ENCODE measurements around the gene DAAM1.

Gene DAAM1

DNA sequence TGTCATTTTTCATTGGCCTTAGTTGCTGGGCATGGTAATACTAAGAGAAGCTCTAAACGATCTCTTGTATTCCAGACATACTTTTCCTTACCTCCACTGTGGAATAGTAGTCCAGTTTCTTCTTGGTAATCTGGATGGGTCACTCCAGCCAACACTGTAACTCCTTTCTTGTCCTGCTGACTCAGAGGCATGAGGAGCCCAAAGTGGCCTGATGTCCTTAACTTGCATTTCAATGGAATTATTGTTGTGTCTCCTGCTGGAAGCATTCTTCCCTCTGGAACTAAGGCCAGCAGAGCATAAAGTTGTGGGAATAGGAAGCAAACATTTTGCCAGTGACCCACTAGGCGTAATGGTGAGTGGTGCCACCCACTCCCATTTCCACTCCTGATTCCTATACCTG, 33.1 kb downstream of the DAAM1 start:
- DNase-seq (no peak), ATAC-seq (no peak)

DNA sequence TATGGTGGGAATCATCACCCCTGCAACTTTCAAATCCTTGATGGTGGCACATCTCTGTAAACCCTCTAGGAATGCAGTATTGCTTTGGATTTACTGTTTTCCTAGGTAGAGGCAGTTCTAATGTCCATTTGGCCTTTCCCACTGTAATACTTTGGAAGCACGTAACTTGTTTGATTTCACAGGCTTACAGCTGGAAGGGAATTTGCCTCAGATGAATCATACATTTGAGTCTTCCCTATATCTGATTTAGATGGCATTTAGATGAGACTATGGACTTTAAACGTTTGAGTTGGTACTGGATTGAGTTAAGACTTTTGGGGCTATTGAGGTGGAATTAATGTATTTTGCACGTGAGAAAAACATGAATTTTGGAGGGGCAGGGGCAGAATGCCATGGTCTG, 35.9 kb downstream of the DAAM1 start:
- no peak for ATAC-seq
- DNase-seq: no peak

DNA sequence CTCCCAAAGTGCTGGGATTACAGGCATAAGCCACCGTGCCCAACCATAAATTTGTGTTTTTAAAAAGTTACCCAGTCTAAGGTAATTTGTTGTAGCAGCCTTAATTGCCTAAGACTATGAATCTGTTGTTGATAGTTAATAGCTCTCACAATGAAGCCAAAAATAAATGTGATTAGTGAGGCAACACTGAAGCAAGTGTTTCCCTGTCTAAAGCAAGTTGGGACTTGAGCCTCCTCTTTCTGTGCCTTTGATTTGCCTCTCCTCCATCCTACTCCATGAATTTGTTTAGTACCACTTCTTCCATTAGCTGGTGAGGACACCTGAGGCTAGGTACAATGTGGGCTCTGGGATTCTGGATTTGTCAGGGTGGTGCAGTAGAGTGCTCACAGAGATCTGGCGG, 36.8 kb downstream of the DAAM1 start:
- ATAC-seq: no peak
- DNase-seq: no peak

DNA sequence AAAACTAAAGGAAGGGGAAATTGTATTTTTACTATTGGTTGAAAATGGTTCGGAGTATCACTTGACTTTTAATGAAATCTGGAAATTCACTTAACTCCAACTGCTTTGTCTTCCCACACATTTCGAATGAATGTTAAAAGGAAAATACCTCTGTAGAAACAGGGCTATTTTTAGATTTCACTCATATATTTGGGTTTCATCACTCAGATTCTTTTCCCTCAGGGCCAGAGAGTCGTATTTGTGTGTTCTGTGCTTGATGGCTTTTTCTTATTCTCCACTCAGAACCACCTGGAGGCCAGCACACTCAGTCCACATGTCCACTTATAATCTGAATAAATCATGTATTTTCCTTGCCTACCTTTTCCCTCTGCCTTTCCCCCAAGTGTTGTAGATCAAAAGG, 40.0 kb downstream of the DAAM1 start:
- DNase-seq (no peak), ATAC-seq (no peak)

DNA sequence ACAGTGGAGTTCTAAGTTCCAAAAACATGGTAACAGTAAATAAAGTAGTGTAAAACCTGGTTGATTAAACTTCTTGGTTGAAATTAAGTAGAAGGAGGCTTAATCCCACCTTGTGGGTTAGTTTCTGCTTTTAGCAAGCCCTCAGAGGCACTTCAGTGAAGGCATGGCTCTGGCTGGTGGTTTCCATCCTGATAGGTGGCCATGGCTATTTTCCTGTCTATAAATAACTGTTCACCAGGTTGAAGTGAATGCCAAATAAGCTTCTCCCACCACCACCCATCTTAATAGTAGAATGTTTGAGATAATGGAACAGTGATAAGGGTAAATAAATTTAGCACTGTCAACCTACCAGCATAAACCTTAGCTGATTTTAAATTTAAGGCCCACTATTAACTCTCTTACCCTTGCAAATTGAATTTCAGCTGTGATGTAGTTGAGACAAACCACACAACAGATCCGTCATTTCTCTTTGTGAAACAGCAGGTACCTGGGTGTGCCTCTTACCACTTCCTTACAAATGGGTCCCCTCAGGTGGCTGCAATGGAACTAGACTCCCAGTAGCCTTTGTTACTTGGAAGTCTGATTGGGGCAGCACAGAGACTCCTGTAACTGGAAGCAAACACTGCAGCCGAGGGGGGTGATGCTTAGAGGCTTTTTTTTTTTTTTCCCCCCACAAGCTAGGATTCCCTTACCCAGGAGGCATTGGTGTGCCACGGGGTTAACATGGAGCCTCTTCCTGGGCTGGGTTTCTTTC, 41.4 kb downstream of the DAAM1 start:
- ATAC-seq: no peak
- no peak for DNase-seq

DNA sequence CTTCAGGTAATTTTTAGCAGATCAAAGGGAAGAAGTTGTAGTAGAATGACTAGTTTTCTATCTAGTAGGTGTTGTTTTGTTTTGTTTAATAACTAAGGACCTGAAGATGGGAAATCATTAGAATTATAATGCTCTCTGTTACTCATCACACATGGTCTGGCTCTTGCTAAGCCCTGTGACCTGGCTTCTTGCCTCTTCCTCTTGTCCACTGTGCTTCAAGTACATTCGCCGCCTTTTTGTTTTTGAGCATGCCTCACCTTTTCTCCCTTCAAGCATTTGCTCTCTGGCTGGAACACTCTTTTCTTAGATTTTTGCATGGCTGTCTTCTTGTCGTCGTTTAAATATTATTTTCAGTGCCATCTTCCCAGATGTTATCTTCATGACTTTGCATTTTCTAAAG, 47.7 kb downstream of the DAAM1 start:
- ATAC-seq: no peak
- no peak for DNase-seq

DNA sequence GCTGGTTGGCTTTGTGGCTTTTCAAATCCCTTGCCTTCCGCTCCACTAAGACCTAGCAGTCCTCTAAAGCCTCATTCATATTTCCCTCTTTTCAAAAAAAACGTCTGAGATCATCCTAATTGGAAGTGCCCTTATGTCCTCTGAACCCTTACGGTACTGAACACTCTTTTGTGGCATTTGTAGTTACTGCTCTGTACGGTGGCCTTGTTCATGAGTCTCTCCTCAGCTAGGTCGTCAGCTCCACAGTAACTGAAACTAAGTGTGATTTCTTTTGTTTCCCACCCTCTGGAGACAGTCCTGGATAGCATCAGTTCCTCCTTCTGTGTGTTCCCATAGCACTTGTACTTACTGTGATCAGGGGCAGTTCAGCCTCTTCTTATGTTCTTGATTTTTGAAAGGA, 49.7 kb downstream of the DAAM1 start:
- DNase-seq (no peak), ATAC-seq (no peak)

DNA sequence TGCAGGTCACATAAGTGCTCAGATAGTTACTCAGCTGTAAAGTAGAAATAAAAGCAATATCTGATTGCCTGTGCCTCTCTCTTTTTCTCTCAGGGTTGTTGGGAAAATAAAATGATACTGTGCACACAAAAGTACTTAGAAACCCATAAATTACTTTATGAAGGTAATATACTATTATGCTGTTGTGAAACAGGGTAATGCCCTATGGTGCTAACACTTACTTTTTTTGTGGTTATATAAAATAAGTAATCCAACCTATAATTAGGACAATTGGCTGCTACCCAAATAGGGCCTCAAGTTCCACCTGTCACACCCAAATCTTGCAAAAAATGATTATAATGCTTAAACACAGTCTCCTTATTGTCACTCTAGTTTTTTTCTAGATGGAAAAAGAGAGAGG, 50.6 kb downstream of the DAAM1 start:
- DNase-seq (no peak), ATAC-seq (no peak)

DNA sequence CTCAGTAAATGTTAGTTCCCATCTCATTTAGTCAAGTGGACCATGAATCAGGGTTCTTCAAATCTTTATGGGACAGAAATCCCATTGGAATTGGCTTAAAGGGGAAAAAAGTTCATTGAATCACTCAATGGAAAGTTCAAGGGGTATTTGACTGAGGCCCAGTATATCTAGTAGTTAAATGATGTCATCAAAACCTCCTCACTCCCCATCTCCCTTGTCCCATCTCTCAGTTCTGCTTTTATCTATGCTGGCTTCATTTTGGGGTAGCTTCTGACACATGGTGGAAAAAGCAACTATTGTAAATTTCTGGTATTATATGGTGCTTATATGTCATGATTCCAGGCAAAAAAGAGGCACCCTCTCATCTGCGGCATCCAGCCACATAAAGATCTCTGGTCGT, 51.9 kb downstream of the DAAM1 start:
- DNase-seq (no peak), ATAC-seq (no peak)

DNA sequence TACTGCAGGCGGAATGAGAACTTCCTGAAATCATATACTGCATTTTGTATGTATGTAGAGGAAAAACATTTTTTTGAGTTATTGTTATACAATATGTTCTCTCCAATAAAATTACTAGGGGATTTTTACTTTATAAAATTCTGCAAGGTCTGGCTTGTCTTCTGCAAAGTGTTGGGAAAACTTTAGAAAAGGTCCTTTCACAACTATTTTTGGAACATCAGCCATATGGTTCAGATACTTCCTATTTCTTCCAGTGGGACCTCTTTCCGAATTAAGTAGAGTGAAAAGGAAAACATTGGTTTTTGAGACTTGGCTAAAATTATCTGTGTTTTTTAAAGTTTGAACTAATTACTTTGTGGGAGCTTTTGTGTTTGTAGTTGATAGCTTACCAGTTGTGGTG, 52.7 kb downstream of the DAAM1 start:
- ATAC-seq (no peak), DNase-seq (no peak)

DNA sequence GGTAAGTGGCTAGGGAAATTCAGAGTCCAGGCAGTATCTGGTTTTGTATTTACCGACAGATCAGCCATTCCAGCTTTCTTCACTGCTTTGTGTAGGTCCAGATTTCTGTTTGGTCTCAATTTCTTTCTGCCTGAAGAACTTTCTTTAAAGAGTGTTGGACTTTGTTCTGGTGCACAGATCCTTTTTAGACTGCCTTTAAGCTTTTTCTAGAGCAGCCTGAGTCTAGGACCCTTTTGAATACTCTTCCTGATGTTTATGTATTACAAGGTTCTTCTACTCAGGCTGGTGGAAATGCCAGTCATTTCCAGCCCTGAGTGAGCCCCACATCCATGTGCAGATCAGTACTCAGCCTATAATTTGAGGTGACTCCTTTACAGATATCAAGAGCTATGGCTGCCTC, 54.7 kb downstream of the DAAM1 start:
- no peak for DNase-seq
- ATAC-seq: no peak

DNA sequence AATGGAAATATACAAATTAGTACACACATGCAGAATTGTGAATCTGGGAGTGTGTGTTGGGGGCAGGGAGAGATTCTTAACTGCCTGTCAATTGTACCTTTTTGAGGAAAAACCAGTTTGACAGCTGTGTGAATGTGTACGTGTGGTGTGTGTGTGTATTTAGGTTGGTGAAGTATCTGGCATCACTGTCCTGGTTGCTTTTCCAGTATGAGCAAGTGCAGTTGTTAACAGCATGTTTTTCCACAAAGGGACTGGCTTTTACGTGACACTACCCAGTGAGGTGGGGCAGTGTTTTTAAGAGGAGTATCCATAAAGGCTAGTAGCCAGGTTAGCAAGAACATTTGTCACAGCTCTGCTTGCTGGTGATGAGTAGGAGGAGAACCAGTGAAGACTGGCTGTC, 56.1 kb downstream of the DAAM1 start:
- no peak for ATAC-seq
- DNase-seq: no peak

DNA sequence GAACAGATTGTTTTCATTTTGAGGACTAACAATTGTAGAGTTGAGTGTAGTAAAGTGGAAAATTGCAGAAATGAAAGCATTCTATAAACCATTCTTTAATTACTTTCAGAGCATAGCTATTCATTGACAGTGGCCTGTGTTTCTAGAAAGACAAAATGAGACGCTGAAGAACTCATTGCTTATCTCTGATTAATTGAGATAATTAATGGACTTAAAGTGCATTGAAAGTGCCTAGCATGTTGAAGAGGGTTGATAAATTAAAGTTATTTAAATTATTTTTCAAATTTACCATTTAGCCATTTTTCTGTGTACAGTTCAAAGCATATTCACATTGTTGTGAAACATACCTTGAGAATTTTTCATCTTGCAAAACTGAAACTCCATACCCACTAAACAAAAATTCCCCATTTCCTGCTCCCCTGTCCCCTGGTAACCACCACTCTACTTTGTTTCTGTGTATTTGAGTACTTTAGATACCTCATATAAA, 57.4 kb downstream of the DAAM1 start:
- DNase-seq: no peak
- ATAC-seq: no peak

DNA sequence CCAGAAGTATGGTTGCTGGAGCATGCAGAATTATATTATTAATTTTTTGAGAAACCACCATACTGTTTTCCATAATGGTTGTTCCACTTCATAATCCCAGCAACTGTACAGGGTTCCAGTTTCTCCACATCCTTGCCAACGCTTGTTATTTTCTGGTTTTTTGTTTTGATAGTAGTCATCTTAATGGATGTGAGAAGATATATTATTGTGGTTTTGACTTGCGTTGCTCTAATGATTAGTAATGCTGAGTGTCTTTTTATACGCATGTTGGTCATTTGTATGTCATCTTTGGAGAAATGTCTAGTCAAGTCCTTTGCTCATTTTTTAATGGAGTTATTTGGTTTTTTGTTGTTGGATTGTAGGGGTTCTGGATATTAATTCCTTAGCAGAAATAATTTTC, 58.1 kb downstream of the DAAM1 start:
- no peak for DNase-seq
- no peak for ATAC-seq

DNA sequence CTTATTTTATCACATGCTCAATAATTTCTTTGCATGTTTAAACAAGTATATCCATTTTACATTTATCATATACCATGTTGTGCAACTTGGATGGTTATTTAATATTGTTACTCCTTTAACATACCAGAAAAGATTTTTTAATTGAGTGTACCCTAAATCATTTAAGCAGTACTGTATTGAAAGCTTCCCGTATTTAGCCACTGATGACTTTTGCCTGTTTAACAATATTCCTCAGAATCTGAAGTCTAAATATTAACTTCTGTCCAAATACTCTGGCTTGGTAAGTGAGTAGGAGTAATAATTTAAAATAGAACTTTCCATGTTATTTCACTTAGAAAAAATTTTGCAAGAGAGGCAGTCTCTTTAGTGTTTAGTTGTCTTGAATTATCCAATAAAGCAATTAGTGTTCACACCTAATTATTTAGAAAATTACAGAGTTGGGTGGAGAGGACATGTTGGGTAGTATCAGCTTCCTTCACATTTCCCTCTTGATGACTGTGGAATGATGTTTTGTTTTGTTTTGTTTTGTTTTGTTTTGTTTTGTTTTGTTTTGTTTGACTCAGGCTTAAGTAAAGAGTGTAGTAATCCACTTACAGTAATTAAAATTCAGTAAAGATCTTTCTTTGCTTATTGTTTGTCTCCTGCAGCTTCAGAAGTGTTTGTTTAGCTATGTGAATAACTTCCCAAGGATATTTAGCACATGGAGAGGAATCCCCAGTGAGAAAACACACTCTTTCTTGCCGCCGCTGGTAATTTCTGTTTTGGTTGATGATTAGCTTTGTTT, 59.5 kb downstream of the DAAM1 start:
- DNase-seq (no peak), ATAC-seq (no peak)

DNA sequence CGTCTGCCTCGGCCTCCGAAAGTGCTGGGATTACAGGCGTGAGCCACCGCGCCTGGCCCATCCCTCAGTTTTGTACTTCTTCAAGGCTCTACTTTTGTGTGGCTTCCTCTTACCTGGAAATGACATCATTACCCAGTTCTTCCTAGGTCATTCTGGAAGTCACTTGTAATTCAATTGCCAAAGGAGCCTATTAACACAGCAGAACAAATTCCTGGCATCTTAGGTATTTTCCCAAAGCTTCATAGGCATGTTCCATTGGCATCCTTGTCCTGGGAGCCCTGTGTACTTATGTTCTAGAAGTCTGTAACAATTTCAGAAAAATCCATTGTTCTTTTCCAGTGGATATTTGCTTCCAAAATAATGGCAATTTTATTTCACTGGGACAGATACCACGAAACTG, 60.6 kb downstream of the DAAM1 start:
- ATAC-seq (no peak), DNase-seq (no peak)

DNA sequence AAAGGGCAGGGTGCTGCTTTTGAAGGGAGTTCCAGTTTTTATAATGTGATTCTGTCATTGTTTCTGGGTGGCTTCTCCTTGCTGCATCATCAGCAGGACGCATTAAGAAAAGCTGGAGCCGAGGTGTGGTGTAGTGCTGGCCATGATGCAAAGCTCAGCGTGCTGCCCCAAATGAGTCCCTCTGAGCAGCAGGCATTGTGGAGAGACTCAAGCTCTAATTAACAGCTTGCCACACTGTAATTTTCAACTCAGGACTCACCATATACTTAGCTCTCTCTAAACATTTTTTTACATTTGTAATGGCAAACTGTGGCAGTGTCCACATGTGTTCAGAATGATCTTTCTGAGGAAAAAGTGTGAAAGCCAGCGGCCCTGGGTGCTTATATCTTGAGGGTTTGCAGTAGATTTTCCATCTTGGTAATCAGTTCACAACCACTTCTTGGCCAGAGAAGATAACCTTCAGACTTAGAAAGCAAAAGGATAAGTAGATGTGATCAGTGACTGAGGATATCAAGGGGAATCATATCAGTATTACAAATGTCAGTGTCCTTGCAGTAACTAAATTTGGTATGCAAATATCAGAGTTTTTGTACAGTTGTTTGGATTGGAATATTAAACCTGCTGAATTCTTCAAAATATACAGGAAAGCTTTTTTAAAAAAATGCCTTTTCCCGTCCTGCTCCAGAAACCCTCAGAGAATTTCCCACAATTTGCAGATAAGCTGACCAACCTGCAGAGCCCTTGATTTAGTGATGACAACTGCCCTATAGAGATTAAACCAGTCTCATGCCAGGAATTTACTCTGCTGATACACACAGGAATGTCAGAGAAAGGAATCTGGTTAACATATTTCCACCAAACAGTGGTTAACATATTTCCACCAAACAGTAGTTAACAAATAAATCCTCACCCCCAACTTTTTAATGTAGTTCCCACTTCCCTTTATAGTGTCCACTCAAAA, 63.6 kb downstream of the DAAM1 start:
- DNase-seq (no peak), ATAC-seq (no peak)

DNA sequence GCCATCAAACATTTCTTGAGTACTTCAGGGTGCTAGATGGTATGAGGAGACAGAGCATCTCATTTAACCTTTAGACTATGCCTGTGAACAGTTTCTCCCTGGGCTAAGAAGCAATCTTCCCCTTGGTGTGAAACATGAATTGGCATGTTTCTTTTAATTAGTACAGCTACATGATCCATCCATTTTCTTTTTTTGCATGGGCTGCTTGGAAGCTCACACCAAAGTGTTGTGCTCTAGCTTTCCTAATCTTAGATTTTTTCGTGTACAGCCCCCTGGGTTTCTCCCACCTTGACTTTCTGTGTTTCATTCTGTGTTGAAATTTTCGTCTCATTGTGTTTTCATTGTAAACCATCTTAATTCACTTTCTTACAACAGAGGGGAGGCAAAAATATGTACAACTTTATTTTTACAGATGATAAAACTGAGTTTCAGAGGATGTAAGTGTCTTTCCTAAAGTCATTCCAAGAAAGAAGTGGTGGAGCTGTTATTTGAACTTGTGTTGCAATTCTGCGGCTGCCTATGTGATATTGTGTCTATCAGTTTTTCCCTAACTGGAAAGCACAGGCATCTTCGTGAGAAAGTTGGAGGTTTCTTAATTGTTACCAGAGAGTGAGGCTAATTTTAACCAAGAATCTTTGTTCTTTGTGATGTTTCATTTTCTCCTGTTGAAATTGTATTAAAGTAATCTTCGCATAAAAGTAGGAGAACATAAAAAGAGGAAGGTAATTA, 64.5 kb downstream of the DAAM1 start:
- no peak for DNase-seq
- ATAC-seq: no peak

DNA sequence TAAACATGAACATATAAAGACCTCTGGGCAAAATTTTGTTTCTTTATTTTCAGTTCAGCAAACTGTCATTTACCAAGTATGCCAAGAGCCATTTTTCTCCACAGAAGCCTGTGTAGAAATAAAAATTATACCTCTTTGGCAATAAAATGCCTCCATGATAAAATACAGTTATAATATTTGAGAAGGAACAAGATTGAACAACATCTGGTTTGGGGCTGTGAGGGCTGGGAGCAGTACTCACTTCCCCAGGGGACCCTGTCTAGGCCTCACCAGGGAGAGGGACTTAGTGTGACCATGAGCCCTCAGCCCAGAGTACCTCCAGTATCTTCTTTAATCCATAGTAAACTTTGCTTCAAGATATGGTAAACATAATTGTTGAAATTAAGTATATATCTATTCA, 65.1 kb downstream of the DAAM1 start:
- ATAC-seq: no peak

DNA sequence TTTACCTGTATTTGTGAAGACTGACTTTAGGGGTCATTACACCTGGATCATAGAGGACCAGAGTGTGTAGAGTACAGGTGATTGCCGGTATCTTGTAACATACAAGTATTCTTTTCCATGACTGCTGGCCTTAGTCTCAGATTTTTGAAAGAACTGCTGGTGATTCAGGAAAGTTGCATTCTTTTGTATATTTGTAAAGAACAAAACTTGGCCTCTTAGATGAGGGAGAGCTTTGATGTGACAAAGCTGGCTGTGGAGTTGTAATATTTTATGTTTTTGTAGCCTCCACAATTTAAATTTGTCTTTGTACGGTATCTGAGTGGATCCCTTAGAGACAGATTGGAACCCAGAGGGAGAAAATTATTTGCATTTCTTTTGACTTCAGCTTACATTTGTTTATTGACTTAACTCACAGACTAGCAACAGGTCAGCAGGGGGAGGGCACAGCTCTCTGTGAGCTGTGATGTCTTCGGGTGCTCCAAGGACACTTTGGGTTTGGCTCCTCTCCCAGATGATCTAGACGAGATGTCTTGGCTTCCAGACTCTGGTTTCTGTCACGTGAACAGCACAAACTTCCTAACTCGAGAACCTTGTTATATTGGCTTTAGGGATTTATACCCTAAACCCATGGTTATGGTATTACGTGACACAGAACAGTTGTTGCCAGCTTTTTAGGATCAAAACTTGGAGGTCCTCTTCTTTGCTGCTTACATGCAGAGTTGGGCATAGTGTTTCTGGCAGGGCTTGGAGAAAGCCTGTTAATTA, 65.9 kb downstream of the DAAM1 start:
- ATAC-seq: no peak
- no peak for DNase-seq

More for the DNA sequence above, 65.1 kb downstream of the DAAM1 start:
- DNase-seq: no peak

DNA sequence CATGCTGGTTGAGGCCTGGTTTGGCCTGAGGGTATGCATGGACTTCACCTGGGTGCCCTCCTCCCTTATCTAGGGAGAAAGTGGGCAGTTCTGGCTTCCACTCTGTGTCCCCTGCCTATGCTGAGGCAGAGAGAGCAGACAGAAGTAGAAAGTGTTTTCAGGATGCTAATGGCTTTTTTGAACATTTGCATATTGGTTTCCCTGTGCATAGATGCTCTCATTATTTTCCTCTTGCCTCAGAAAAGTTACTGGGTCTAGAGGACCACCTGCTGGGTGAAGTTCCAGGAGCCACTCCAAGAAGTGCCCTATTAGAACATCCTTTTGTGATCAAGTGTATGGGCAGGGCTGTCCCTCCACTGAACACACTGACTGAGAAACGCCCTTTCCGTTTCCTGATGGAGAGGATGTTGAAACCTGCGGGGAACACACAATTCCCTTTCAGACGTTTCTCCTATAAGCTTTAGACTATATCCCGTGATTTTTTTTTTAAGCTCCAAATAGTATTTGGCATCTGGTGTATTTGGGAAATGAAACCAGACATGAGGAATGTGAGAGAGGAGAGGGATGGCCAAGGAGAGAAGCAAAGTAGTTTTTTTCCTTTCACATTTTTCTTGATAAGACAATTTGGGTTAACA, 66.6 kb downstream of the DAAM1 start:
- ATAC-seq: no peak
- DNase-seq: no peak
